WTC11 (cell line): Measurements from ENCODE around the gene IFNAR2. TPM values are rescaled to one million over a fixed set of nuclear protein-coding genes. Genes with fewer than 3 reads are reported as not detected.

Experiments used
- ATAC-seq: fragments of 200-7000 bp; cut with Tn5 transposase; 2 replicates; pipeline ENCODE4 v1.10.0; 2021; ENCODE audit warnings: mild to moderate bottlenecking, moderate library complexity
- CTCF ChIA-PET: fragments of 300-600 bp; sonication (Branson Sonifier 250); formaldehyde crosslinking; loops from one replicate; lab custom pipeline; 2021; ENCODE audit warnings: antibody characterized with exemption; lab: Charles Lee
- POLR2A ChIA-PET: fragments of 350-600 bp; sonication (Branson Sonifier 250); formaldehyde crosslinking; loops from one replicate; lab custom pipeline; 2021; ENCODE audit warnings: antibody characterized with exemption; lab: Charles Lee
- DNase-seq: peaks from one replicate; pipeline ENCODE4 v3.0.0; 2021; ENCODE audit warnings: low spot score
- H3K27ac Mint-ChIP-seq: 2 replicates; pipeline ENCODE4 v1.8.0; 2021; ENCODE audit warnings: mixed read lengths
- H3K27me3 Mint-ChIP-seq: 2 replicates; pipeline ENCODE4 v1.8.0; 2021; ENCODE audit warnings: low read depth, mild to moderate bottlenecking, moderate library complexity, mixed read lengths
- H3K36me3 Mint-ChIP-seq: 2 replicates; pipeline ENCODE4 v1.8.0; 2021; ENCODE audit warnings: mixed read lengths
- H3K4me1 Mint-ChIP-seq: 2 replicates; pipeline ENCODE4 v1.8.0; 2022; ENCODE audit warnings: mixed read lengths
- H3K4me3 Mint-ChIP-seq: 2 replicates; pipeline ENCODE4 v1.8.0; 2021; ENCODE audit warnings: mild to moderate bottlenecking, moderate library complexity, mixed read lengths
- H3K9me3 Mint-ChIP-seq: 2 replicates; pipeline ENCODE4 v1.8.0; 2021; ENCODE audit warnings: mixed read lengths
- AR ChIP-seq: fragments of 250-450 bp; sonication (Bioruptor Pico); IDR thresholded peaks from 2 replicates; pipeline ENCODE4 v1.9.0; 2021; ENCODE audit warnings: mild to moderate bottlenecking
- CBFB ChIP-seq: sonication (generic); formaldehyde crosslinking; IDR thresholded peaks from 2 replicates; pipeline ENCODE4 v1.8.1; 2022; ENCODE audit warnings: mild to moderate bottlenecking, low read depth, missing genetic modification reagents
- ELF4 ChIP-seq: sonication (generic); formaldehyde crosslinking; IDR thresholded peaks from 2 replicates; pipeline ENCODE4 v1.8.1; 2022; ENCODE audit warnings: low read depth, mild to moderate bottlenecking, moderate library complexity, missing genetic modification reagents
- ETV6 ChIP-seq: sonication (generic); formaldehyde crosslinking; IDR thresholded peaks from 2 replicates; pipeline ENCODE4 v1.8.1; 2022; ENCODE audit warnings: mild to moderate bottlenecking, missing genetic modification reagents
- FOXJ3 ChIP-seq: sonication (generic); formaldehyde crosslinking; IDR thresholded peaks from 2 replicates; pipeline ENCODE4 v1.9.0; 2021; ENCODE audit warnings: missing genetic modification reagents, mild to moderate bottlenecking, borderline replicate concordance
- FOXP4 ChIP-seq: sonication (generic); formaldehyde crosslinking; IDR thresholded peaks from 2 replicates; pipeline ENCODE4 v1.8.0; 2022; ENCODE audit warnings: mild to moderate bottlenecking, missing genetic modification reagents
- GABPB1 ChIP-seq: sonication (generic); formaldehyde crosslinking; IDR thresholded peaks from 2 replicates; pipeline ENCODE4 v1.8.1; 2023; ENCODE audit warnings: mild to moderate bottlenecking, missing genetic modification reagents
- HMGA2 ChIP-seq: fragments of 250-450 bp; sonication (Bioruptor Pico); IDR thresholded peaks from 2 replicates; pipeline ENCODE4 v1.4.0; 2021; ENCODE audit warnings: mild to moderate bottlenecking, moderate library complexity
- MAX ChIP-seq: sonication (generic); formaldehyde crosslinking; IDR thresholded peaks from 2 replicates; pipeline ENCODE4 v1.8.0; 2022; ENCODE audit warnings: mild to moderate bottlenecking, missing genetic modification reagents
- NR2C2 ChIP-seq: sonication (generic); formaldehyde crosslinking; IDR thresholded peaks from 2 replicates; pipeline ENCODE4 v1.8.0; 2022; ENCODE audit warnings: mild to moderate bottlenecking, missing genetic modification reagents
- OVOL2 ChIP-seq: fragments of 250-450 bp; sonication (Bioruptor Pico); IDR thresholded peaks from 2 replicates; pipeline ENCODE4 v1.9.0; 2021; ENCODE audit warnings: mild to moderate bottlenecking, borderline replicate concordance
- PRRX2 ChIP-seq: fragments of 250-450 bp; sonication (Bioruptor Pico); IDR thresholded peaks from 2 replicates; pipeline ENCODE4 v1.8.0; 2021; ENCODE audit warnings: mild to moderate bottlenecking
- RELA ChIP-seq: sonication (generic); formaldehyde crosslinking; IDR thresholded peaks from 2 replicates; pipeline ENCODE4 v1.8.1; 2022; ENCODE audit warnings: missing genetic modification reagents, mild to moderate bottlenecking, borderline replicate concordance
- SMAD4 ChIP-seq: sonication (generic); formaldehyde crosslinking; IDR thresholded peaks from 2 replicates; pipeline ENCODE4 v1.8.0; 2022; ENCODE audit warnings: mild to moderate bottlenecking, missing genetic modification reagents
- TEAD1 ChIP-seq: sonication (generic); formaldehyde crosslinking; IDR thresholded peaks from 2 replicates; pipeline ENCODE4 v1.8.0; 2022; ENCODE audit warnings: mild to moderate bottlenecking, missing genetic modification reagents
- TEAD4 ChIP-seq: sonication (generic); formaldehyde crosslinking; IDR thresholded peaks from 2 replicates; pipeline ENCODE4 v1.8.0; 2022; ENCODE audit warnings: mild to moderate bottlenecking, missing genetic modification reagents
- USF2 ChIP-seq: sonication (generic); formaldehyde crosslinking; IDR thresholded peaks from 2 replicates; pipeline ENCODE4 v1.8.1; 2023; ENCODE audit warnings: mild to moderate bottlenecking, missing genetic modification reagents, moderate library complexity
- ZNF219 ChIP-seq: sonication (generic); formaldehyde crosslinking; IDR thresholded peaks from 2 replicates; pipeline ENCODE4 v1.8.0; 2023; ENCODE audit warnings: missing genetic modification reagents, mild to moderate bottlenecking, borderline replicate concordance
- ZSCAN18 ChIP-seq: fragments of 250-450 bp; sonication (Bioruptor Pico); IDR thresholded peaks from 2 replicates; pipeline ENCODE4 v2.1.2; 2022; ENCODE audit warnings: mild to moderate bottlenecking, moderate library complexity
- total RNA-seq: library from RNA; stranded (reverse); gene quantifications from 3 replicates; pipeline ENCODE4 v1.2.3, GENCODE V29; 2021
- TF ChIP-seq, protein P1 (sequence below): sonication (generic); formaldehyde crosslinking; IDR thresholded peaks from 2 replicates; pipeline ENCODE4 v1.8.0; 2022; ENCODE audit warnings: mild to moderate bottlenecking, missing genetic modification reagents
- TF ChIP-seq, protein P2 (sequence below): sonication (generic); formaldehyde crosslinking; IDR thresholded peaks from 2 replicates; pipeline ENCODE4 v1.8.1; 2023; ENCODE audit warnings: mild to moderate bottlenecking, missing genetic modification reagents
- TF ChIP-seq, protein P3 (sequence below): fragments of 250-450 bp; sonication (Bioruptor Pico); IDR thresholded peaks from 2 replicates; pipeline ENCODE4 v1.9.0; 2021; ENCODE audit warnings: moderate library complexity, mild to moderate bottlenecking, inconsistent platforms, borderline replicate concordance
- TF ChIP-seq, protein P4 (sequence below): fragments of 250-450 bp; sonication (Bioruptor Pico); IDR thresholded peaks from 2 replicates; pipeline ENCODE4 v1.9.0; 2021; ENCODE audit warnings: mild to moderate bottlenecking

The IFNAR2 gene
- total RNA-seq, 1 experiment from 2014 or later: 13.3 TPM

DNA sequence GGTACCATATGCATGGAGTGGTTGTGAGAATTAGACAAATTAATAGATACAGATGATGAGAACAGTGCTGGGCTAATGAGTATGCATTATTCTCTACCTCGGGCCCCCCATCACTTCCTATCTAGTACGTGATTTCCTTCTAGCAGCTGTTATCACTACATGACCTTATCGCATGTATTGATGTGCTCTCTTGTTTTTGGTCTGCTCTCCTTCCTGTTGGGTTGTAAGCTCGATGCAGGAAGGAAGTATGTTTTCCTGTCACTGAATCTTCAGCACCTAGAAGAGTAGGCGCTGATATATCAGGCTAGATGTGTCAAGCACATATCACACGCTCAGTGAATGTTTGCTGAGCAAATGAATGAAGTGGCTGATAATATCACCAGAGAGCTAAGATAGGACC lies 43.9 kb upstream of the IFNAR2 start:
- DNase-seq (no peak), ATAC-seq (no peak)
- ChIA-PET POLR2A (no interaction called here), CTCF (no interaction called here)
- Mint-ChIP-seq H3K9me3 (peaks cover 3% of the 10 kb centered on the region; the same call in 1 of the 2 replicates), H3K4me3 (no peak overlapping the region), H3K27me3 (no peaks in the 10 kb centered on the region), H3K4me1 (no peaks in the 10 kb centered on the region), H3K36me3 (no peaks in the 10 kb centered on the region), H3K27ac (no peak overlapping the region)
- TF ChIP-seq, protein P1, sequence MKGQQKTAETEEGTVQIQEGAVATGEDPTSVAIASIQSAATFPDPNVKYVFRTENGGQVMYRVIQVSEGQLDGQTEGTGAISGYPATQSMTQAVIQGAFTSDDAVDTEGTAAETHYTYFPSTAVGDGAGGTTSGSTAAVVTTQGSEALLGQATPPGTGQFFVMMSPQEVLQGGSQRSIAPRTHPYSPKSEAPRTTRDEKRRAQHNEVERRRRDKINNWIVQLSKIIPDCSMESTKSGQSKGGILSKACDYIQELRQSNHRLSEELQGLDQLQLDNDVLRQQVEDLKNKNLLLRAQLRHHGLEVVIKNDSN (CRISPR knock-in tag): no peak
- no peak for TF ChIP-seq SMAD4 (CRISPR knock-in tag)
- no peak for TF ChIP-seq NR2C2 (CRISPR knock-in tag)
- TF ChIP-seq RELA (CRISPR knock-in tag): no peak
- TF ChIP-seq, protein P2, sequence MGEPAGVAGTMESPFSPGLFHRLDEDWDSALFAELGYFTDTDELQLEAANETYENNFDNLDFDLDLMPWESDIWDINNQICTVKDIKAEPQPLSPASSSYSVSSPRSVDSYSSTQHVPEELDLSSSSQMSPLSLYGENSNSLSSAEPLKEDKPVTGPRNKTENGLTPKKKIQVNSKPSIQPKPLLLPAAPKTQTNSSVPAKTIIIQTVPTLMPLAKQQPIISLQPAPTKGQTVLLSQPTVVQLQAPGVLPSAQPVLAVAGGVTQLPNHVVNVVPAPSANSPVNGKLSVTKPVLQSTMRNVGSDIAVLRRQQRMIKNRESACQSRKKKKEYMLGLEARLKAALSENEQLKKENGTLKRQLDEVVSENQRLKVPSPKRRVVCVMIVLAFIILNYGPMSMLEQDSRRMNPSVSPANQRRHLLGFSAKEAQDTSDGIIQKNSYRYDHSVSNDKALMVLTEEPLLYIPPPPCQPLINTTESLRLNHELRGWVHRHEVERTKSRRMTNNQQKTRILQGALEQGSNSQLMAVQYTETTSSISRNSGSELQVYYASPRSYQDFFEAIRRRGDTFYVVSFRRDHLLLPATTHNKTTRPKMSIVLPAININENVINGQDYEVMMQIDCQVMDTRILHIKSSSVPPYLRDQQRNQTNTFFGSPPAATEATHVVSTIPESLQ (CRISPR knock-in tag): no peak
- no peak for TF ChIP-seq FOXJ3
- TF ChIP-seq HMGA2 (CRISPR knock-in tag): no peak
- TF ChIP-seq, protein P3, sequence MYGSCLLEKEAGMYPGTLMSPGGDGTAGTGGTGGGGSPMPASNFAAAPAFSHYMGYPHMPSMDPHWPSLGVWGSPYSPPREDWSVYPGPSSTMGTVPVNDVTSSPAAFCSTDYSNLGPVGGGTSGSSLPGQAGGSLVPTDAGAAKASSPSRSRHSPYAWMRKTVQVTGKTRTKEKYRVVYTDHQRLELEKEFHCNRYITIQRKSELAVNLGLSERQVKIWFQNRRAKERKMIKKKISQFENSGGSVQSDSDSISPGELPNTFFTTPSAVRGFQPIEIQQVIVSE (CRISPR knock-in tag): no peak
- no peak for TF ChIP-seq MAX (CRISPR knock-in tag)
- TF ChIP-seq, protein P4, sequence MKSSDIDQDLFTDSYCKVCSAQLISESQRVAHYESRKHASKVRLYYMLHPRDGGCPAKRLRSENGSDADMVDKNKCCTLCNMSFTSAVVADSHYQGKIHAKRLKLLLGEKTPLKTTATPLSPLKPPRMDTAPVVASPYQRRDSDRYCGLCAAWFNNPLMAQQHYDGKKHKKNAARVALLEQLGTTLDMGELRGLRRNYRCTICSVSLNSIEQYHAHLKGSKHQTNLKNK (CRISPR knock-in tag): no peak
- no peak for TF ChIP-seq ELF4 (CRISPR knock-in tag)
- no peak for TF ChIP-seq GABPB1 (CRISPR knock-in tag)
- no peak for TF ChIP-seq FOXP4 (CRISPR knock-in tag)
- TF ChIP-seq USF2: no peak
- no peak for TF ChIP-seq OVOL2 (CRISPR knock-in tag)
- no peak for TF ChIP-seq CBFB
- TF ChIP-seq PRRX2 (CRISPR knock-in tag): no peak
- no peak for TF ChIP-seq ETV6
- no peak for TF ChIP-seq TEAD4 (CRISPR knock-in tag)

DNA sequence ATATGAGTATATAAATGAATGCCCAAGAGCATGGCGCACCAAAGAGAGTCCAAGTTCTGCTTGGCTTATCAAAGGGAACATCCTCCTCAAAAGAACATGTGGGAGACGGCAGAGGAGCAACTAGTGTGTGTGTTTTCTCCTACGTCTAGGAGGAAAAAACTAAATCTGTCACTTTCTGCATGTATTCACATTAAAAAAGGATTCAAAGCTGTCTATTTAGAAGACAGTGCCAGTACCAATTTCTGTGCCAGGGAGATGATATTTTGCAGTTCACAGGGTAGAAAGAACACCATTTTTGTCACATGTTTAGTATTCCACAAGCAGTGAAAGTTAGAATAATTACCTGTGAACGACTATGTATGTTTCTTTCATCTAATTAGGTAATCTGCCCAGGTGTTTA lies 42.5 kb upstream of the IFNAR2 start:
- H3K27me3 Mint-ChIP-seq: no peaks in the 10 kb centered on the region
- TF ChIP-seq AR (no peak), ZNF219 (no peak), ZSCAN18 (CRISPR knock-in tag) (no peak), TEAD1 (CRISPR knock-in tag) (no peak), HMGA2 (CRISPR knock-in tag) (no peak), PRRX2 (CRISPR knock-in tag) (no peak)
- TF ChIP-seq, protein P3 (CRISPR knock-in tag): no peak

More for the DNA sequence above, 42.5 kb upstream of the IFNAR2 start:
- Mint-ChIP-seq H3K9me3 (peaks cover 9% of the 10 kb centered on the region; the same call in 1 of the 2 replicates), H3K27ac (no peak overlapping the region), H3K36me3 (no peaks in the 10 kb centered on the region), H3K4me1 (no peaks in the 10 kb centered on the region), H3K4me3 (no peak overlapping the region)
- ChIA-PET POLR2A (interaction anchor here (0.6 kb wide), 1 partner anchor 30 kb away, joined by 3 read pairs; no protein-coding TSS in a partner anchor), CTCF (interaction anchor here (1.3 kb wide), 1 partner anchor 10 kb away, joined by 5 read pairs; no protein-coding TSS in a partner anchor)
- ATAC-seq (no peak), DNase-seq (no peak)
